ENCODE measurements around the gene CNKSR2.

The CNKSR2 gene

GRCh38 chrX:21398426-21398825 lies 24.2 kb downstream of the CNKSR2 start:
- no peak for TF ChIP-seq CTCF (IDR thresholded peaks at IDR 0.05)
- TF ChIP-seq ZFX (IDR thresholded peaks at IDR 0.05; ENCODE audit: borderline replicate concordance) = no peak
- H3K27ac ChIP-seq = no peak overlapping the region

GRCh38 chrX:21400408-21401121 lies 26.3 kb downstream of the CNKSR2 start:
- no peak overlapping the region for H3K27ac ChIP-seq
- TF ChIP-seq CTCF (IDR thresholded peaks at IDR 0.05) (no peak), ZFX (IDR thresholded peaks at IDR 0.05; ENCODE audit: borderline replicate concordance) (no peak)

- no peak overlapping the region for H3K27ac ChIP-seq
- TF ChIP-seq CTCF (IDR thresholded peaks at IDR 0.05) (no peak), ZFX (IDR thresholded peaks at IDR 0.05; ENCODE audit: borderline replicate concordance) (no peak)
Observed at GRCh38 chrX:21408307-21408706, 34.1 kb downstream of the CNKSR2 start.

- TF ChIP-seq CTCF (IDR thresholded peaks at IDR 0.05) (no peak), ZFX (IDR thresholded peaks at IDR 0.05; ENCODE audit: borderline replicate concordance) (no peak)
- H3K27ac ChIP-seq = no peak overlapping the region
Observed at GRCh38 chrX:21408788-21409187, 34.6 kb downstream of the CNKSR2 start.

- TF ChIP-seq CTCF (IDR thresholded peaks at IDR 0.05) = no peak
- no peak for TF ChIP-seq ZFX (IDR thresholded peaks at IDR 0.05; ENCODE audit: borderline replicate concordance)
- H3K27ac ChIP-seq = peak overlapping the region; percentile 84
Observed at GRCh38 chrX:21412029-21412428, 37.8 kb downstream of the CNKSR2 start.

- peak overlapping the region; percentile 84 for H3K27ac ChIP-seq
Observed at GRCh38 chrX:21412883-21413282, 38.7 kb downstream of the CNKSR2 start.

More at GRCh38 chrX:21412883-21413282, 38.7 kb downstream of the CNKSR2 start:
- TF ChIP-seq CTCF (IDR thresholded peaks at IDR 0.05) (no peak), ZFX (IDR thresholded peaks at IDR 0.05; ENCODE audit: borderline replicate concordance) (no peak)
